Naive thymus-derived CD4-positive, alpha-beta T cell (primary cell): ENCODE measurements around the gene DGCR2. TPM values are rescaled to one million over a fixed set of nuclear protein-coding genes. Genes with fewer than 3 reads are reported as not detected.

Experiments used
- ATAC-seq: fragments of 150-1000 bp; cut with Tn5 transposase; 2 replicates; pipeline ENCODE4 v1.10.0; 2021; ENCODE audit warnings: mild to moderate bottlenecking, moderate library complexity
- CTCF ChIA-PET: fragments of 350-600 bp; sonication (Branson Sonifier 250); formaldehyde crosslinking; loops from one replicate; lab custom pipeline; 2021; ENCODE audit warnings: antibody characterized with exemption; lab: Charles Lee
- POLR2A ChIA-PET: fragments of 350-600 bp; sonication (Branson Sonifier 250); formaldehyde crosslinking; loops from one replicate; lab custom pipeline; 2021; ENCODE audit warnings: antibody characterized with exemption, inconsistent platforms; lab: Charles Lee
- DNase-seq, 9 donors: peaks; one replicate each; pipeline versions ENCODE4 v3.0.0 to v3.0.0-alpha.2; 2020 to 2022; ENCODE audit warnings: mixed read lengths in 1 of 9
- H3K27ac ChIP-seq: one replicate; pipeline ENCODE4 v1.7.0; 2013; ENCODE audit warnings: mild to moderate bottlenecking, low read depth, low read length, moderate library complexity
- H3K27me3 ChIP-seq, 2 donors: one replicate each; pipeline ENCODE4 v1.7.0; 2013; ENCODE audit warnings: low read length in 2 of 2, mild to moderate bottlenecking in 2 of 2, moderate library complexity in 2 of 2; ENCODE audit not compliant: control insufficient read depth in 2 of 2, insufficient read depth in 2 of 2
- H3K36me3 ChIP-seq, 3 experiments: 1 replicate in 2 of 3; 2 replicates in 1 of 3; pipeline ENCODE4 v1.7.0; 2013; ENCODE audit warnings: low read length in 3 of 3, mild to moderate bottlenecking in 3 of 3, moderate library complexity in 1 of 3; ENCODE audit not compliant: insufficient read depth in 3 of 3, control insufficient read depth in 2 of 3
- H3K4me1 ChIP-seq, 2 donors: one replicate each; pipeline ENCODE4 v1.7.0; 2013; ENCODE audit warnings: low read length in 2 of 2, mild to moderate bottlenecking in 2 of 2, moderate library complexity in 1 of 2; ENCODE audit not compliant: control insufficient read depth in 2 of 2, insufficient read depth in 2 of 2
- H3K4me3 ChIP-seq: 2 replicates; pipeline ENCODE4 v1.7.0; 2013; ENCODE audit warnings: mild to moderate bottlenecking, low read length
- H3K9me3 ChIP-seq, 3 experiments: 1 replicate in 2 of 3; 2 replicates in 1 of 3; pipeline ENCODE4 v1.7.0; 2013; ENCODE audit warnings: low read length in 3 of 3; ENCODE audit not compliant: control insufficient read depth in 2 of 3
- H3K27ac Mint-ChIP-seq, 9 donors: one replicate each; pipeline ENCODE4 v1.8.0; 2020 to 2022; ENCODE audit warnings: mixed read lengths in 9 of 9, mild to moderate bottlenecking in 8 of 9, moderate library complexity in 5 of 9, inconsistent platforms in 2 of 9
- H3K27me3 Mint-ChIP-seq, 5 donors: one replicate each; pipeline ENCODE4 v1.8.0; 2021 to 2022; ENCODE audit warnings: mixed read lengths in 5 of 5, mild to moderate bottlenecking in 1 of 5
- H3K36me3 Mint-ChIP-seq, 5 donors: one replicate each; pipeline ENCODE4 v1.8.0; 2020 to 2022; ENCODE audit warnings: mixed read lengths in 5 of 5, mild to moderate bottlenecking in 3 of 5, inconsistent platforms in 1 of 5
- H3K4me1 Mint-ChIP-seq, 7 donors: one replicate each; pipeline ENCODE4 v1.8.0; 2020 to 2022; ENCODE audit warnings: mixed read lengths in 7 of 7, mild to moderate bottlenecking in 3 of 7, inconsistent platforms in 1 of 7
- H3K4me3 Mint-ChIP-seq, 10 donors: one replicate each; pipeline ENCODE4 v1.8.0; 2020 to 2022; ENCODE audit warnings: mild to moderate bottlenecking in 10 of 10, mixed read lengths in 10 of 10, moderate library complexity in 6 of 10, inconsistent platforms in 2 of 10
- H3K9me3 Mint-ChIP-seq, 11 donors: one replicate each; pipeline ENCODE4 v1.8.0; 2020 to 2022; ENCODE audit warnings: mixed read lengths in 11 of 11, mild to moderate bottlenecking in 4 of 11, inconsistent platforms in 1 of 11, moderate library complexity in 1 of 11
- intact Hi-C, 2 donors: fragments of 100-400 bp; cut with micrococcal nuclease; formaldehyde crosslinking; loops; one replicate each; pipeline ENCODE4 v1.15.1; 2023
- polyA plus RNA-seq, 2 donors: library from polyadenylated mRNA; unstranded; fragments of 300-500 nt; fragmentation: Illumina TruSeq; gene quantifications; one replicate each; pipeline ENCODE4 v1.2.3, GENCODE V29; 2021
- total RNA-seq, 6 experiments: library from RNA in 5 of 6; stranded (reverse) in 5 of 6; gene quantifications; 1 replicate in 5 of 6; 2 replicates in 1 of 6; pipeline ENCODE4 v1.2.3 and lab custom pipeline; 2021 to 2026

DGCR2 gene
- total and polyA plus RNA-seq, 7 experiments from 2014 or later: 38.8 to 81.9 (median 50.4) TPM

DNA sequence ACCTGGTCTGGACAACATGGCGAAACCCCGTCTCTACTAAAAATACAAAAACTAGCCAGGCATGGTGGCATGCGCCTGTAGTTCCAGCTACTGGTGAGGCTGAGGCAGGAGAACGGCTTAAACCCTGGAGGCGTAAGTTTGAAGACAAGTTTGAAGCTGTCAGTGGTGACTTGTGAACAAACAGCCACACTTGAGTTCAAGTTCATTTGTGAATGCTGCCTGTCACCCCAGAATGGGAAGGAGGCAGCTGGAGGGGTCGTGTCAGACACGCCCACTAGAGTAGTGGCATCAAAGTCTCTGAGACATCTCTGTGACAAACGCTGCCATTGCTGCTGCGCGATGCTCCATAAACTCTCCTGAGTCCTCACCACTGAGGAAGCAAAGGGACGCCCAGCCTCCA, 74.2 kb downstream of the DGCR2 start:
- ATAC-seq: no peak
- Histone ChIP-seq H3K9me3 (no peaks in the 10 kb centered on the region), H3K27ac (no peak overlapping the region), H3K4me1 (no peaks in the 10 kb centered on the region), H3K4me3 (no peak overlapping the region), H3K36me3 (peaks cover 7 to 91% (median 40%) of the 10 kb centered on the region in 3 experiments), H3K27me3 (no peaks in the 10 kb centered on the region)
- DNase-seq: no peak
- CTCF ChIA-PET: no interaction called here
- POLR2A ChIA-PET: no interaction called here
- Mint-ChIP-seq H3K4me3 (no peak overlapping the region), H3K27me3 (no peaks in the 10 kb centered on the region), H3K9me3 (peaks cover 0 to 2% (median 0%) of the 10 kb centered on the region in 11 donors), H3K27ac (no peak overlapping the region), H3K36me3 (peaks cover 9 to 51% (median 25%) of the 10 kb centered on the region in 5 donors), H3K4me1 (peaks cover 0 to 6% (median 0%) of the 10 kb centered on the region in 7 donors)
- intact Hi-C loops: no loop called here

- no peaks in the 10 kb centered on the region for H3K27me3 ChIP-seq
- Mint-ChIP-seq H3K4me1 (peaks cover 0 to 6% (median 0%) of the 10 kb centered on the region in 7 donors), H3K9me3 (peaks cover 0 to 2% (median 0%) of the 10 kb centered on the region in 11 donors), H3K27me3 (no peaks in the 10 kb centered on the region), H3K27ac (peak overlapping the region in 1 of 9 donors; percentile 28), H3K4me3 (no peak overlapping the region), H3K36me3 (peaks cover 9 to 48% (median 21%) of the 10 kb centered on the region in 5 donors)
- ChIA-PET POLR2A (no interaction called here), CTCF (no interaction called here)
- intact Hi-C loops: no loop called here
- ATAC-seq (no peak), DNase-seq (no peak)
- H3K4me3 ChIP-seq: no peak overlapping the region
- no peak overlapping the region for H3K27ac ChIP-seq
- H3K36me3 ChIP-seq: peaks cover 0 to 93% (median 47%) of the 10 kb centered on the region in 3 experiments
- H3K4me1 ChIP-seq: no peaks in the 10 kb centered on the region
- no peaks in the 10 kb centered on the region for H3K9me3 ChIP-seq
Measured at GRCh38 chr22:19046719-19047609, 75.2 kb downstream of the DGCR2 start.

DNA sequence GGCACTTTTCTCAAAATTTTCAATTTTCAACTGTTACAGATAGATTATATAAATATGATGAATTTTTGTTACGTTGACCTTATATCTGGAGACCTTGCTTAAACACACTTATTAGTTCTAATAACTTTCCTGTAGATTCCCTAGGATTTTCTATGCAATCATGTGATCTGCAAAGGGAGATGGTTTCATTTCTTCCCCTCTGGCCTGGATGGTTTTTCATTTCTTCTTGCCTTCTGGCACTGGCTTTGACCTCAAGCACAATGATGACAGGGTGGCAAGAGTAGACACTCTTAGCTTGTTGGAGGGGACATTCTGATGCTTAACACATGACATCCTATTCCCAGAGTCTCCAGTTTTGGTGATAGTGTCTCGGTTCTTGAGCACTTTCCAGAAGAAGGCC, 75.9 kb downstream of the DGCR2 start:
- POLR2A ChIA-PET: no interaction called here
- DNase-seq (no peak), ATAC-seq (no peak)
- peaks cover 0 to 2% (median 0%) of the 10 kb centered on the region in 11 donors for H3K9me3 Mint-ChIP-seq
- Histone ChIP-seq H3K27me3 (no peaks in the 10 kb centered on the region), H3K9me3 (no peaks in the 10 kb centered on the region), H3K27ac (no peak overlapping the region), H3K36me3 (peaks cover 0 to 97% (median 54%) of the 10 kb centered on the region in 3 experiments), H3K4me3 (no peak overlapping the region), H3K4me1 (no peaks in the 10 kb centered on the region)
- H3K27ac Mint-ChIP-seq: peak overlapping the region in 2 of 9 donors; percentile 28 to 31
- no peak overlapping the region for H3K4me3 Mint-ChIP-seq
- H3K27me3 Mint-ChIP-seq: no peaks in the 10 kb centered on the region
- H3K4me1 Mint-ChIP-seq: peaks cover 0 to 6% (median 0%) of the 10 kb centered on the region in 7 donors
- CTCF ChIA-PET: no interaction called here
- peaks cover 9 to 47% (median 20%) of the 10 kb centered on the region in 5 donors for H3K36me3 Mint-ChIP-seq
- intact Hi-C loops: no loop called here

- Histone ChIP-seq H3K36me3 (peaks cover 0 to 98% (median 55%) of the 10 kb centered on the region in 3 experiments), H3K9me3 (no peaks in the 10 kb centered on the region), H3K27ac (no peak overlapping the region), H3K27me3 (no peaks in the 10 kb centered on the region), H3K4me3 (no peak overlapping the region), H3K4me1 (no peaks in the 10 kb centered on the region)
- no peak overlapping the region for H3K4me3 Mint-ChIP-seq
- ChIA-PET POLR2A (no interaction called here), CTCF (no interaction called here)
- H3K4me1 Mint-ChIP-seq: peaks cover 0 to 4% (median 0%) of the 10 kb centered on the region in 7 donors
- peaks cover 0 to 2% (median 0%) of the 10 kb centered on the region in 11 donors for H3K9me3 Mint-ChIP-seq
- H3K36me3 Mint-ChIP-seq: peaks cover 9 to 52% (median 19%) of the 10 kb centered on the region in 5 donors
- H3K27me3 Mint-ChIP-seq: no peaks in the 10 kb centered on the region
- intact Hi-C loops: no loop called here
- peak overlapping the region in 3 of 9 donors; percentile 20 to 60 (median 37) for H3K27ac Mint-ChIP-seq
- DNase-seq (no peak), ATAC-seq (no peak)
Measured at GRCh38 chr22:19045094-19045493, 77.1 kb downstream of the DGCR2 start.

DNA sequence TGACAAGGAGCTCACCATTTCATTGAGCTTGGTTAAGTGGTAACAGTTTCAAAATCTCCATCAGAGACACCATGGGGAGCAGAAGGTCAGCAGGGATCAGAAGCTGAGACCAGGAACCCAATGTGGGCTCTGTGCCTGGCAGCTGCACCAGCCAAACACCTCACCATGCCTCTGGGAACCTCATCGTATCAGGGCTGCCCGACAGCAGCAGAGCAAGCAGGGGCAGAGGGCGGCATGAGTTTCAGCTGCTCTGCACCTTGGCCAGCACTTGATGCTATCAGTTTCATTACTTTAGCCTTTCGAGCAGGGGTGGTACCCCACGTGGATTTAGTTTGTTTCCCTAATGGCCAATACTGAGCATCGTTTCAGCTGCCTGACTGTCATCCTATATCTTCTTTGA, 77.8 kb downstream of the DGCR2 start:
- Histone ChIP-seq H3K36me3 (peaks cover 0 to 99% (median 55%) of the 10 kb centered on the region in 3 experiments), H3K4me1 (no peaks in the 10 kb centered on the region), H3K27ac (no peak overlapping the region), H3K9me3 (no peaks in the 10 kb centered on the region), H3K4me3 (no peak overlapping the region), H3K27me3 (no peaks in the 10 kb centered on the region)
- H3K36me3 Mint-ChIP-seq: peaks cover 9 to 58% (median 15%) of the 10 kb centered on the region in 5 donors
- ChIA-PET CTCF (no interaction called here), POLR2A (no interaction called here)
- H3K27me3 Mint-ChIP-seq: no peaks in the 10 kb centered on the region
- H3K4me3 Mint-ChIP-seq: no peak overlapping the region
- peak overlapping the region in 4 of 9 donors; percentile 16 to 77 (median 40) for H3K27ac Mint-ChIP-seq
- no peak for ATAC-seq
- intact Hi-C loops: no loop called here
- no peak for DNase-seq
- peaks cover 0 to 2% (median 0%) of the 10 kb centered on the region in 11 donors for H3K9me3 Mint-ChIP-seq
- no peaks in the 10 kb centered on the region for H3K4me1 Mint-ChIP-seq

DNA sequence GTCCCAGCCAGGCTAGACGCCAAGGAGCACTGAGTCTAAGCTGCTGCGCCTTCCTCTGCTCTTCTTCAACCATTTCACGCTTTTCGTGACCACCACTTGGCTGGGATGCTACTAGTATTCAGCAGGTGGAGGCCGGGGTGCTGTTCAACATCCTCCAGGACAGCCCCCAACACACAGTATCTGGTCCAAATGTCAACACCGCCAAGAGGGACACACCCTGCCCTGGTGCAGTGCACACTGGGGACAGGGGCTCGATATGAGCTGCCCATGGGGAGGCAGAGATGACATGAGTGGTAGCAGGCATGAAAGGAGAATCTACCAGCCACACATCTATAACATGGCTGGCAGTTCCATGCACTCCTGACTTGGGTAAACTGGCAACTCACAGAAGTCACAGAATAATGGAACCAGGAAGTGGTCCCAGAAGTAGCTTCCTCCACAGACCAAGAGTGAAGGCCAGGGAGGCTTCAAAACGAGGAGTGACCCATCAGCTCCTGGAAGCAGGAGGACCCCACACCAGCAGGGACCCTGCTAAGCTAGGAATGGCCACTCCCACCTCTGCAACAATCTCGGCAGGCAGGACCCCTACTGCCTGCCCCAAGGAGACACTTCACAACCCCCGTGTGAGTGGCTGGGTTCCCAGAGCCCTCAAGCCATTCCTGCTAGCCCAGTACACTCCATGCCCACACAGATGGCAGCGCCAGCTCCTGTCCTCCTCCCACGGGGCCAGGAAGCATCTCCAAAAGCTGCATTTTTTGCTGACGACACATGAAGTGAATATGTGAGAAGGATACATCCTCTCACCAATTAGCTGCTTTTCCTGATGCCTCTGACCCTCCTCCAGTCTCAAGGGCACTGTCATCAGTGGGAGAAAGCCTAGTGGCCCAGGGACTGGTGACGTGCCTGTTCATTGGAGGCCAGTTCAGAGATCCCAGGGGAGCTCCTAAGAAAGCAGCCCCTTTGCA, 78.8 kb downstream of the DGCR2 start:
- intact Hi-C loops: loop anchor here in 1 of 2 donors (1.0 kb wide), 1 partner anchor 43 kb away; no protein-coding TSS in a partner anchor
- CTCF ChIA-PET: no interaction called here
- POLR2A ChIA-PET: no interaction called here

More for the DNA sequence above, 78.8 kb downstream of the DGCR2 start:
- no peak overlapping the region for H3K27ac ChIP-seq
- DNase-seq: no peak
- ATAC-seq: no peak
- H3K27me3 Mint-ChIP-seq: no peaks in the 10 kb centered on the region
- H3K4me3 Mint-ChIP-seq: no peak overlapping the region
- H3K27me3 ChIP-seq: no peaks in the 10 kb centered on the region
- peaks cover 0 to 99% (median 50%) of the 10 kb centered on the region in 3 experiments for H3K36me3 ChIP-seq
- no peaks in the 10 kb centered on the region for H3K4me1 Mint-ChIP-seq
- H3K9me3 Mint-ChIP-seq: peaks cover 0 to 2% (median 0%) of the 10 kb centered on the region in 11 donors
- H3K9me3 ChIP-seq: no peaks in the 10 kb centered on the region
- peak overlapping the region in 1 of 9 donors; percentile 33 for H3K27ac Mint-ChIP-seq
- no peak overlapping the region for H3K4me3 ChIP-seq
- H3K4me1 ChIP-seq: no peaks in the 10 kb centered on the region
- peaks cover 9 to 55% (median 14%) of the 10 kb centered on the region in 5 donors for H3K36me3 Mint-ChIP-seq
